ENCODE results near the gene SLC9A2. TPM values are rescaled to one million over a fixed set of nuclear protein-coding genes. Genes with fewer than 3 reads are reported as not detected.
A peak's percentile ranks its signal among the peaks of the same experiment; 100 is the strongest.

SLC9A2 gene
- total RNA-seq, 2 experiments from 2014 or later = not detected

- H3K27ac Mint-ChIP-seq = no peak overlapping the region
Measured at GRCh38 chr2:102737431-102737830, 118.1 kb downstream of the SLC9A2 start.

GRCh38 chr2:102743259-102743658 lies 123.9 kb downstream of the SLC9A2 start:
- Mint-ChIP-seq H3K4me3 (no peak overlapping the region), H3K27me3 (no peaks in the 10 kb centered on the region), H3K4me1 (no peaks in the 10 kb centered on the region), H3K9me3 (ENCODE audit: low read depth) (no peaks in the 10 kb centered on the region), H3K27ac (no peak overlapping the region), H3K36me3 (no peaks in the 10 kb centered on the region)
- CTCF ChIA-PET = interaction anchor here (0.6 to 1.0 kb wide), 2 partner anchors 10 to 1914 kb away, joined by 3 to 5 read pairs; no protein-coding TSS in a partner anchor
- DNase-seq (no peak), ATAC-seq (no peak)

More at GRCh38 chr2:102737431-102737830, 118.1 kb downstream of the SLC9A2 start:
- Mint-ChIP-seq H3K9me3 (ENCODE audit: low read depth) (no peaks in the 10 kb centered on the region), H3K4me3 (peak overlapping the region; percentile 92), H3K27me3 (no peaks in the 10 kb centered on the region), H3K4me1 (peaks cover 29% of the 10 kb centered on the region), H3K36me3 (peaks cover 2% of the 10 kb centered on the region)
- DNase-seq (no peak), ATAC-seq (no peak)
- CTCF ChIA-PET = interaction anchor here (1.0 to 5.6 kb wide), 4 partner anchors 12 to 280 kb away, joined by 3 to 47 read pairs (median 4); no protein-coding TSS in a partner anchor

GRCh38 chr2:102748107-102748506 lies 128.8 kb downstream of the SLC9A2 start:
- no peaks in the 10 kb centered on the region for H3K27me3 Mint-ChIP-seq
- no peak for ATAC-seq
- no peak for DNase-seq
- CTCF ChIA-PET = interaction anchor here (0.8 kb wide), 1 partner anchor 15 kb away, joined by 3 read pairs; no protein-coding TSS in a partner anchor
- no peaks in the 10 kb centered on the region for H3K36me3 Mint-ChIP-seq
- H3K9me3 Mint-ChIP-seq (ENCODE audit: low read depth) = no peaks in the 10 kb centered on the region
- no peak overlapping the region for H3K4me3 Mint-ChIP-seq
- no peak overlapping the region for H3K27ac Mint-ChIP-seq
- H3K4me1 Mint-ChIP-seq = no peaks in the 10 kb centered on the region

- no peaks in the 10 kb centered on the region for H3K4me1 Mint-ChIP-seq
- H3K27ac Mint-ChIP-seq = no peak overlapping the region
- H3K4me3 Mint-ChIP-seq = no peak overlapping the region
- no peaks in the 10 kb centered on the region for H3K36me3 Mint-ChIP-seq
- no peaks in the 10 kb centered on the region for H3K27me3 Mint-ChIP-seq
- CTCF ChIA-PET = no interaction called here
- DNase-seq (no peak), ATAC-seq (no peak)
- no peaks in the 10 kb centered on the region for H3K9me3 Mint-ChIP-seq (ENCODE audit: low read depth)
Measured at GRCh38 chr2:102749938-102750337, 130.6 kb downstream of the SLC9A2 start.

GRCh38 chr2:102753563-102754159 lies 134.3 kb downstream of the SLC9A2 start:
- CTCF ChIA-PET = interaction anchor here (0.7 to 3.8 kb wide), 17 partner anchors 9 to 87 kb away, joined by 3 to 47 read pairs (median 5); partner anchors contain the start of gene TMEM182
- H3K4me1 Mint-ChIP-seq = no peaks in the 10 kb centered on the region
- no peak overlapping the region for H3K4me3 Mint-ChIP-seq
- no peaks in the 10 kb centered on the region for H3K9me3 Mint-ChIP-seq (ENCODE audit: low read depth)
- H3K27me3 Mint-ChIP-seq = no peaks in the 10 kb centered on the region
- no peak for DNase-seq
- ATAC-seq = peak; percentile 33
- H3K27ac Mint-ChIP-seq = no peak overlapping the region
- H3K36me3 Mint-ChIP-seq = no peaks in the 10 kb centered on the region

- no peak for ATAC-seq
- DNase-seq = no peak
- CTCF ChIA-PET = interaction anchor here (0.8 to 3.8 kb wide), 7 partner anchors 8 to 87 kb away, joined by 3 to 47 read pairs (median 7); partner anchors contain the start of gene TMEM182
- Mint-ChIP-seq H3K27me3 (no peaks in the 10 kb centered on the region), H3K4me3 (no peak overlapping the region), H3K36me3 (no peaks in the 10 kb centered on the region), H3K9me3 (ENCODE audit: low read depth) (no peaks in the 10 kb centered on the region), H3K4me1 (no peaks in the 10 kb centered on the region), H3K27ac (no peak overlapping the region)
Measured at GRCh38 chr2:102754456-102755145, 135.2 kb downstream of the SLC9A2 start.

- no peak for DNase-seq
- CTCF ChIA-PET = interaction anchor here (0.8 to 3.8 kb wide), 4 partner anchors 14 to 51 kb away, joined by 3 to 47 read pairs (median 6); a partner anchor contains a TSS
- no peaks in the 10 kb centered on the region for H3K4me1 Mint-ChIP-seq
- no peak overlapping the region for H3K27ac Mint-ChIP-seq
- no peaks in the 10 kb centered on the region for H3K9me3 Mint-ChIP-seq (ENCODE audit: low read depth)
- no peaks in the 10 kb centered on the region for H3K36me3 Mint-ChIP-seq
- H3K4me3 Mint-ChIP-seq = no peak overlapping the region
- H3K27me3 Mint-ChIP-seq = no peaks in the 10 kb centered on the region
- ATAC-seq = no peak
Measured at GRCh38 chr2:102755284-102755683, 135.9 kb downstream of the SLC9A2 start.

GRCh38 chr2:102758439-102758838 lies 139.1 kb downstream of the SLC9A2 start:
- CTCF ChIA-PET = interaction anchor here (1.1 kb wide), 1 partner anchor 23 kb away, joined by 3 read pairs; no protein-coding TSS in a partner anchor
- Mint-ChIP-seq H3K9me3 (ENCODE audit: low read depth) (no peaks in the 10 kb centered on the region), H3K27ac (no peak overlapping the region), H3K4me3 (no peak overlapping the region), H3K36me3 (peaks cover 1% of the 10 kb centered on the region), H3K27me3 (no peaks in the 10 kb centered on the region), H3K4me1 (no peaks in the 10 kb centered on the region)
- no peak for ATAC-seq
- no peak for DNase-seq

Other genes with a start within 250 kb of the SLC9A2 start
- 10 to 100 TPM; 12.3 to 14.9 TPM for gene IL18RAP, start 196.4 kb upstream of the SLC9A2 start, total RNA-seq
- under 1 TPM; 0.05 to 0.18 TPM for gene SLC9A4, start 146.3 kb upstream of the SLC9A2 start, total RNA-seq
- gene TMEM182, start 142.5 kb downstream of the SLC9A2 start, total RNA-seq = 1 to 10 TPM; 3.7 to 4.4 TPM

Data from activated CD8-positive, alpha-beta memory T cell treated with anti-CD3 and anti-CD28 coated beads, Interleukin-2, amount 10 ng/mL, durations not matched to agents 7 days and 5 days (primary cell).